DND-41 (cell line): ENCODE data around the gene ADH4.

Experiments used
- CTCF ChIP-seq: IDR thresholded peaks from 2 replicates; pipeline ENCODE4 v1.5.1; 2012; ENCODE audit warnings: borderline replicate concordance, low read length, moderate library complexity, mild to moderate bottlenecking; ENCODE audit not compliant: poor library complexity, severe bottlenecking; ENCODE audit errors: extremely low read depth
- EZH2 ChIP-seq: IDR thresholded peaks from 3 replicates; pipeline ENCODE4 v1.6.1; 2012; ENCODE audit warnings: borderline replicate concordance, low read depth, mild to moderate bottlenecking, moderate library complexity, low read length, inconsistent platforms; ENCODE audit not compliant: severe bottlenecking

GRCh38 chr4:99104153-99104552 is 39.9 kb downstream of the ADH4 start:
- TF ChIP-seq CTCF (no peak), EZH2 (no peak)
